OCI-M2 (cell line): ENCODE measurements around the gene IVD.

Experiments
- DNase-seq: peaks from one replicate; lab custom pipeline; 2025; ENCODE audit not compliant: unreplicated experiment; lab: John Stamatoyannopoulos, UW

IVD gene

DNA sequence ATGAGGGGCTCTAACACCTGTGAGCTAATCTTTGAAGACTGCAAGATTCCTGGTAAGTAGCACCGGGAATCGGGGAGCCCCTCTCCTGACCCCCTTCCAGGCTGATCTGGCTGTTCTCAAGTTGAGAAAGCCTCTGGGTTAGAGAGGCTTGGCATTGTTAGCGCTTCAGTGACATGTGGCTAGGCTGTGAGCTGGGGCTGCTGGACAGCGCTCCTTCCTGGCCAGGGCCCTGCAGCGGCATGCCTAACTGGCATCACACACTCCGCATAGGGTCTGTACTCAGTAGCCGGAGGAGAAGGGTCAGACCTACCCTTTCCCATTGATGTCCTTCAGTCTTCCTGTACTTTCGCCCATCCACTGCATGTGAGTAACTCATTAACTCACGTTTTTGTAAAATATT, 7.4 kb downstream of the IVD start:
- DNase-seq, result no peak

- no peak for DNase-seq
Measured at GRCh38 chr15:40414816-40415215, 9.2 kb downstream of the IVD start.

DNA sequence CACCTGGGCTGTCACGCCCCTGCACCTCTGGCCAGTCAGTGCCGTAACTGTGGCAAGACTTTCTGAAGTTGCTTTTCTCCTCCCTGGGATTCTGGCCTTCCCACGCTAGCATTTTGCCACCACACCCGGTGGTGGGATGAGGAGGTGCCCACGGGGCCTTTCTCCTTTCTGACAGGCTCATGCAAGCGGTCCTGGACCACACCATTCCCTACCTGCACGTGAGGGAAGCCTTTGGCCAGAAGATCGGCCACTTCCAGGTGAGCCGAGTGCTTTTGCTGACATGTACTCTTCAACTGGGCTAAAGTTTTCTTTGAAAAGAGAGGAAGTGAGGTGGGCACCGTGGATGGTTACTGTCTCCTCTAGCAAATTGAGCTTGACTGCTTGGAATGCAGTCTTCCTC, 9.6 kb downstream of the IVD start:
- DNase-seq, result no peak

GRCh38 chr15:40416056-40416455, 10.5 kb downstream of the IVD start:
- DNase-seq, result no peak

GRCh38 chr15:40418126-40418525, 12.5 kb downstream of the IVD start:
- no peak for DNase-seq

- DNase-seq, result no peak
Measured at GRCh38 chr15:40420071-40420713, 14.6 kb downstream of the IVD start.

- DNase-seq, result no peak
Measured at GRCh38 chr15:40420793-40421192, 15.2 kb downstream of the IVD start.

DNA sequence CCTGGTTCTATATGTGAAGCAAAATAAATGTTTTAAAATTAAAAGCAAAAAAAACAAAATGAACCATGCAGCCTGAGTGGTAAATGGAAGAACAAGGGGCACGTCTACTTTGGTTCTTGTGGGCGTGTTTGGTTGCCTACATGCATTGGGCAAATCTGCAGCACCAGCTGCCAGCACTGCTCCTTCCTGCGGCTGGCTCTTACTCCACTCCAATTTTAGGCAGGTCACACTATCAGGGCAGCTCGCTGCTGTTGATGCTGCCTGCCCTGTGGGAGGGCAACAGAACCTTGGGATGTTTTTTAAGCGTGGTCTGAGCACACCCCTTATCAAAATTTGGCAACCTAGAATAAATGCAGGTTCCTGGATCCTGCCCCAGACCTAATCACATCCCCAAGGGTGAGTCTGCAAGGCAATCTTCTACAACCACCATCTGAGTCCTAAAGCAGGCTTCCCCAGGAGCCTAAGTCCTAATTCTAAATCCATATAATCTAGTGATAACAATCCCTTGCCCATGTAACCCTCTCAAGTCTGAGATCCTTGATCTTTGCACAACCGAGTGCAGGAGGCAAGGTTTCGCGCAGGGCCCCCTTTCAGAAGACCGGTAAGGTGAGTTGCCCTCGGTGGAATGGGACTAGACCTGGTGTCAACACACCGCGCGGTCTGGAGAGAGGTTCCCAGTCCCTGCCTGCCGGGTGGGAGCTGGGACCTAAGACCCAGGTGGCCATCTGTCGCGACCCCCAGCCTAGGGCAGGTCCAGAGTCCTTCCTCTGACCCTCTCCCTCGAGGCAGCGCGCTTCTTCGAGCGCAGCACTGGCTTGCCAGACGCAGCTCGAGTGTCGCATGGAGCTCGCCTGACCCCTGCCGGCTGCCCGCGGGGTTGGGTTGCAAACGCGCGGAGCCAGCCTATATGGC, 15.9 kb downstream of the IVD start:
- no peak for DNase-seq

DNA sequence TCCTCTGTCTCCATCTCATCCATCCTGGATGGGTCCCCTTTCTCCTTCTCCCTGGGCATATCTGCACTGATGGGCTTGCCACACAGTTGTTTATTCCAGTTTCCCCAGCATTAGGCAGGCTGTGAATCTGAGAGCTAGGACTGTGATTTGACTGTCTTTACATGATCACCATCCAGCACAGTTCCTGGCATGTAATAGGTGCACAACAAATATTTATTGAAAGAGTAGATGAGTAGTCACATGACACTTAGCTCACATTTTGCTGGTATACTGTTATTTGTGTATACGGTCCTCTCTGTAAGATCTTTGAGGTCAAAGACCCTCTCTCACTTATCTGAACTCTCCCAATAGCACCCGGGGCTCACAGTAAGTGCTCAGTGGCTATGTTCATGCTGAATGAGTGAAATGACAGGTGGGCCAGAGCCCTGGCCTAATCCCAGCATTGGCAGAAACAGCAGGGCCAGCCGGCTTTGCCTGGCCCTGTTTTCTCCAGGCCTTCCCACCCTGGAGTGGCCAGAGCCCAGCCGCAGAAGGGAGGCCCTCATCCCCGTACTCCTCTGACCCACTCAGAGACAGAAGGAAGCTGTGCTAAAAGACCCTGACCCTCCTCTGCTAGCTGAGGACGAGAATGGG, 19.0 kb downstream of the IVD start:
- no peak for DNase-seq

GRCh38 chr15:40425681-40426080, 20.1 kb downstream of the IVD start:
- DNase-seq, result no peak

DNA sequence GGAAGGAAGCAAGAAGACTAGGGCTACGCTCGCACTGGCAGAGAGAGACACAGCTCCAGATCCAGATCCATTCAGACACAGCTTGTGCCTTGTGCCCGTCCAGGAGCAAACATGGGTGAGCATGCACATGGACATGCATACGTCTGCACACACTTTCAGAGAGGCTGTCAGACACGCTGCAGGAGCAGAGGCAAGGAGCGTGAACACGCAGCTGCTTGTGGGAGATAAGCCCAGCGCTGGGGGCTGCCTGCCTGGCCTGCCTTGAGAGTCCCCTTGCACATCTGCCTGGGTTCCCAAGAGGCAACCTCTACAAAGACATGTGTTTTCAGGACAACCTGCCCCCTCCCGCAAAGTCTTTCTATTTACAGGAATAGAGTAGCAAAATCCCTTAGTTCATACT, 21.6 kb downstream of the IVD start:
- DNase-seq, result no peak

DNA sequence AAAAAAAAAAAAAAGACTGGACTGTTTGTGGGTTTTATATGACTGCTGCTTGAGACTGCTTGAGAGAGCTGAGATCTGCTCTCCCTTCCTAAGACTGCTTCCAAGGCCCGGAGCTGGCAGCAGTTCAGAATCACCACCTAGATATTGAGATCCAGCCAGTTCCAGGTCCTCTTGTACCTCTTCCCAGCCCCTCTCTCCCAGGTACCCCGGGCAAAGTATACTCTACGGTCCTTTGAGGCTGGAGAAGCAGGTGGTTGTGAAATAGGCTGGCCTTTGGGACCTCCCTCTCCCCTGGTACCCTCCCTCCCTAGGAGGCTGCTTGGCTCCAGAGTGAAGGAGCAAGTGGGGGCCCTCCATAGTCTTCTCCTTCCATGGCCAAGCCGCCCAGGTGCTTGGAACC, 22.6 kb downstream of the IVD start:
- no peak for DNase-seq

- DNase-seq, result no peak
Measured at GRCh38 chr15:40429068-40429710, 23.6 kb downstream of the IVD start.

DNA sequence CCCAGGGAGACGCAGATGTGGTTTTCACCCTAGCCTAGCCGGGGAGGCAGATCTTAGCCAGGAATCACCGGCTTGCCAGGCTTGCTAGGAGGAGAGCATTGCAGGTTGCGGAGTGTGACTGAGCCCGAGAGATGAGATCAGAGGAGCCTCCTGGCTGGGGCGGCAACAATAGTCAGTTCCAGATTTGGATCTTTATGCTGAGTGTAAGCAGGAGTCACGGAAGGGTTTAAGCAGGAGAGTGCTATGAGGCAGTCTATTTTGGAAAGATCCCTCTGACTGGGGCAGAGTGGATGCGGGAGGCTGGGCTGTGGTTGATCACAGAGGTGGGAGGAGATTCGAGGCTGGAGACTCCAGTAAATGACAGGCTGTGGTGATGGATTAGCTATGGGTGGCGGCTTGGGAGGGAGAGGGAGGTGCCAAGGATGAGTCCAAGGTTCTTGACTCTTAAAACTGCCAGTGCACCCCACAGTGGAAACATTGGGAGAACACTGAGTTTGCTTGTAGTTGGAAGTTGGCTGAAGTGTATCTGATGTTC, 24.7 kb downstream of the IVD start:
- DNase-seq, result no peak

- DNase-seq, result no peak
Measured at GRCh38 chr15:40435023-40435709, 29.6 kb downstream of the IVD start.

DNA sequence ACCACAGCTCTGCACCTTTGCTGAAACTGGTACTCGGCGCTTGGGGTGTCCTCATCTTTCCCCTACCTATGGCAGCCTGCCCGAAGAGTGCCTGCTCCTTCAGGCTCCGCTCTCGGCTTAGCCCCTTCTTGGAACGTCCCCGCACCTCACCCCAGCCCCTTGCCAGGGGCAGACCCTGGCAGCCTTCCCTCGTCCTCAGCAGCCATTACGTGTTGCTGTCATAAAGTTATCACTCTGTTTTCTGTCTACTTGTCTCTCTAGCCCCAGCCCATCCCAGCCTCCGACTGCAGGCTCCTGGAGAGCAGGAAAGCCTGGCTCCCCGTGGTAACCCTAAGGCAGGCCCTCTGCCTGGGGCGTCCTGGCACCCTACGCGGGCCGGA, 30.1 kb downstream of the IVD start:
- no peak for DNase-seq

GRCh38 chr15:40436116-40436891, 30.7 kb downstream of the IVD start:
- DNase-seq, result no peak

- DNase-seq, result no peak
Measured at GRCh38 chr15:40436892-40437751, 31.5 kb downstream of the IVD start.
